Gastroesophageal sphincter (tissue), 3 donors: Measurements from ENCODE around the gene ABLIM2.

Source experiments
- CTCF ChIP-seq, 4 experiments: fragments of 200-600 bp in 2 of 4; fragments of 450-650 bp in 2 of 4; sonication (generic) in 1 of 4; IDR thresholded peaks; one replicate each; pipeline ENCODE4 v1.5.1; 2017 to 2019; ENCODE audit warnings: antibody characterized with exemption in 4 of 4, mild to moderate bottlenecking in 2 of 4, moderate library complexity in 2 of 4
- EP300 ChIP-seq: sonication (generic); formaldehyde crosslinking; IDR thresholded peaks from one replicate; pipeline ENCODE4 v1.6.1; 2017; ENCODE audit warnings: antibody characterized with exemption, mild to moderate bottlenecking
- POLR2A ChIP-seq, 2 donors: fragments of 450-650 bp; IDR thresholded peaks; one replicate each; pipeline ENCODE4 v1.6.1; 2017; ENCODE audit warnings: antibody characterized with exemption in 2 of 2, mild to moderate bottlenecking in 2 of 2, moderate library complexity in 1 of 2
- POLR2AphosphoS5 ChIP-seq: sonication (generic); formaldehyde crosslinking; IDR thresholded peaks from one replicate; pipeline ENCODE4 v1.6.1; 2017; ENCODE audit warnings: antibody characterized with exemption

- TF ChIP-seq EP300 (no peak), CTCF (IDR thresholded peaks at IDR 0.05) (no peak), POLR2A (IDR thresholded peaks at IDR 0.05) (no peak), POLR2AphosphoS5 (no peak)
Observed at GRCh38 chr4:8181119-8181518, 22.5 kb upstream of the ABLIM2 start.
